H1 (cell line): ENCODE measurements around the gene RALGDS. TPM values are rescaled to one million over a fixed set of nuclear protein-coding genes. Genes with fewer than 3 reads are reported as not detected.

Source experiments
- CTCF ChIA-PET: fragments of 300-600 bp; sonication (Branson Sonifier 250); formaldehyde crosslinking; loops from one replicate; lab custom pipeline; 2021; ENCODE audit not compliant: partially characterized antibody; lab: Charles Lee
- POLR2A ChIA-PET: fragments of 300-600 bp; sonication (Branson Sonifier 250); formaldehyde crosslinking; loops from one replicate; lab custom pipeline; 2021; ENCODE audit warnings: inconsistent platforms; ENCODE audit not compliant: partially characterized antibody; lab: Charles Lee
- DNase-seq, 2 experiments: peaks; one replicate each; pipeline versions ENCODE4 v3.0.0 to v3.0.0-alpha.2; 2010 to 2022; ENCODE audit warnings: low spot score in 2 of 2, low read depth in 1 of 2, mixed read lengths in 1 of 2
- FAIRE-seq: peaks from 2 replicates; lab custom pipeline; 2011; peaks lifted over from hg19 to GRCh38; lab: Jason Lieb, UNC
- H2AFZ ChIP-seq: 2 replicates; pipeline ENCODE4 v1.8.1; 2012; ENCODE audit warnings: low read length, inconsistent platforms
- H2AK5ac ChIP-seq: 2 replicates; pipeline ENCODE4 v1.6.1; 2013; ENCODE audit warnings: low read depth, low read length
- H2BK120ac ChIP-seq: replicated peaks from 2 replicates; pipeline ENCODE3; 2013; ENCODE audit warnings: low read depth, low read length, inconsistent platforms
- H2BK12ac ChIP-seq: 2 replicates; pipeline ENCODE4 v1.6.1; 2013; ENCODE audit warnings: low read depth, low read length
- H2BK15ac ChIP-seq: 2 replicates; pipeline ENCODE4 v1.6.1; 2013; ENCODE audit warnings: low read length
- H2BK20ac ChIP-seq: 2 replicates; pipeline ENCODE4 v1.6.1; 2013; ENCODE audit warnings: low read length
- H2BK5ac ChIP-seq: 2 replicates; pipeline ENCODE4 v1.6.1; 2013; ENCODE audit warnings: low read depth, low read length
- H3K14ac ChIP-seq: 2 replicates; pipeline ENCODE4 v1.6.1; 2013; ENCODE audit warnings: inconsistent platforms; ENCODE audit not compliant: insufficient read length
- H3K18ac ChIP-seq: 2 replicates; pipeline ENCODE4 v1.6.1; 2013; ENCODE audit warnings: low read length; ENCODE audit errors: extremely low read depth
- H3K23ac ChIP-seq: 2 replicates; pipeline ENCODE4 v1.6.1; 2013; ENCODE audit warnings: inconsistent platforms; ENCODE audit not compliant: insufficient read length
- H3K23me2 ChIP-seq: 2 replicates; pipeline ENCODE4 v1.6.1; 2013; ENCODE audit warnings: low read depth, low read length
- H3K27ac ChIP-seq: 2 replicates; pipeline ENCODE4 v1.6.1; 2011; ENCODE audit warnings: low read depth, low read length, inconsistent platforms
- H3K27me3 ChIP-seq, 4 experiments: replicated peaks in 1 of 4; 1 replicate in 1 of 4; 2 replicates in 3 of 4; pipeline versions ENCODE4 v1.6.1 to v1.8.1; 2011 to 2013; ENCODE audit warnings: low read length in 3 of 4, mild to moderate bottlenecking in 3 of 4, inconsistent platforms in 2 of 4, mixed read lengths in 2 of 4, moderate library complexity in 1 of 4; ENCODE audit not compliant: control insufficient read depth in 3 of 4, insufficient read depth in 3 of 4; ENCODE audit errors: extremely low read depth in 1 of 4
- H3K36me3 ChIP-seq, 4 experiments: 2 replicates each; pipeline versions ENCODE4 v1.6.1 to v1.8.1; 2011 to 2013; ENCODE audit warnings: mild to moderate bottlenecking in 4 of 4, low read length in 3 of 4, moderate library complexity in 2 of 4, control low read depth in 1 of 4, inconsistent platforms in 1 of 4; ENCODE audit not compliant: insufficient read depth in 4 of 4, control insufficient read depth in 2 of 4
- H3K4ac ChIP-seq: replicated peaks from 2 replicates; pipeline ENCODE3; 2013; ENCODE audit warnings: low read length, low read depth, mixed read lengths, inconsistent platforms; ENCODE audit not compliant: insufficient read length
- H3K4me1 ChIP-seq, 4 experiments: replicated peaks in 1 of 4; 1 replicate in 1 of 4; 2 replicates in 3 of 4; pipeline versions ENCODE4 v1.6.1 to v1.8.1; 2011 to 2013; ENCODE audit warnings: low read length in 3 of 4, inconsistent platforms in 2 of 4, mixed read lengths in 1 of 4; ENCODE audit not compliant: insufficient read depth in 4 of 4, control insufficient read depth in 3 of 4
- H3K4me2 ChIP-seq, 2 experiments: 2 replicates each; pipeline versions ENCODE4 v1.6.1 to v1.8.1; 2011 to 2013; ENCODE audit warnings: low read depth in 2 of 2, low read length in 2 of 2, control low read depth in 1 of 2, inconsistent platforms in 1 of 2, mild to moderate bottlenecking in 1 of 2; ENCODE audit not compliant: insufficient read depth in 1 of 2
- H3K4me3 ChIP-seq, 4 experiments: fragments of 200-600, 300-600 bp in 1 of 4; sonication (generic), shearing (Covaris generic), sonication (Bioruptor Twin) in 1 of 4; 2 replicates each; pipeline versions ENCODE4 v1.5.1 to v1.8.1; 2011 to 2016; ENCODE audit warnings: low read length in 4 of 4, low read depth in 3 of 4, control low read depth in 2 of 4, inconsistent platforms in 2 of 4, mild to moderate bottlenecking in 2 of 4, mixed read lengths in 1 of 4, moderate library complexity in 1 of 4; ENCODE audit not compliant: insufficient read depth in 2 of 4; ENCODE audit errors: extremely low read depth in 1 of 4
- H3K56ac ChIP-seq: replicated peaks from 2 replicates; pipeline ENCODE3; 2013; ENCODE audit warnings: low read depth, mild to moderate bottlenecking, mixed read lengths, low read length, inconsistent platforms; ENCODE audit not compliant: insufficient read length
- H3K79me1 ChIP-seq: 2 replicates; pipeline ENCODE4 v1.6.1; 2013; ENCODE audit warnings: low read depth, low read length, control low read depth
- H3K79me2 ChIP-seq, 2 experiments: 2 replicates each; pipeline versions ENCODE4 v1.6.1 to v1.8.1; 2012 to 2013; ENCODE audit warnings: low read length in 2 of 2, mild to moderate bottlenecking in 2 of 2, inconsistent platforms in 1 of 2; ENCODE audit not compliant: insufficient read depth in 2 of 2, control insufficient read depth in 1 of 2
- H3K9ac ChIP-seq, 4 experiments: replicated peaks in 1 of 4; 1 replicate in 1 of 4; 2 replicates in 3 of 4; pipeline versions ENCODE4 v1.6.1 to v1.8.1; 2011 to 2013; ENCODE audit warnings: low read depth in 3 of 4, low read length in 3 of 4, control low read depth in 2 of 4, mild to moderate bottlenecking in 2 of 4, moderate library complexity in 2 of 4, inconsistent platforms in 1 of 4; ENCODE audit errors: extremely low read depth in 1 of 4
- H3K9me3 ChIP-seq, 2 experiments: 2 replicates each; pipeline versions ENCODE4 v1.6.1 to v1.8.1; 2012 to 2013; ENCODE audit warnings: mild to moderate bottlenecking in 2 of 2, moderate library complexity in 2 of 2, control low read depth in 1 of 2, inconsistent platforms in 1 of 2, low read depth in 1 of 2, low read length in 1 of 2, mixed read lengths in 1 of 2; ENCODE audit not compliant: insufficient read depth in 2 of 2
- H4K20me1 ChIP-seq, 2 experiments: replicated peaks in 1 of 2; 2 replicates each; pipeline versions ENCODE3 to v1.8.1; 2011 to 2013; ENCODE audit warnings: inconsistent platforms in 2 of 2, low read length in 2 of 2, mild to moderate bottlenecking in 1 of 2; ENCODE audit not compliant: insufficient read depth in 2 of 2, control insufficient read depth in 1 of 2
- H4K5ac ChIP-seq: 2 replicates; pipeline ENCODE4 v1.6.1; 2013; ENCODE audit warnings: low read length, low read depth, mixed read lengths, inconsistent platforms; ENCODE audit not compliant: insufficient read length
- H4K8ac ChIP-seq: 2 replicates; pipeline ENCODE4 v1.8.0; 2013; ENCODE audit warnings: mild to moderate bottlenecking, moderate library complexity, low read length, inconsistent platforms; ENCODE audit not compliant: insufficient read depth; ENCODE audit errors: extremely low read depth
- H4K91ac ChIP-seq: replicated peaks from 2 replicates; pipeline ENCODE3; 2013; ENCODE audit warnings: low read length, mixed read lengths, inconsistent platforms; ENCODE audit not compliant: insufficient read length
- CTBP2 ChIP-seq: IDR thresholded peaks from 2 replicates; pipeline ENCODE4 v1.7.0; 2011; ENCODE audit warnings: borderline replicate concordance, mild to moderate bottlenecking, moderate library complexity, mixed read lengths, low read length; ENCODE audit not compliant: insufficient read depth, insufficient read length
- EGR1 ChIP-seq: IDR thresholded peaks from 2 replicates; pipeline ENCODE4 v1.6.1; 2011; ENCODE audit warnings: low read depth, low read length, borderline replicate concordance
- FOSL1 ChIP-seq: IDR thresholded peaks from 2 replicates; pipeline ENCODE4 v1.6.1; 2011; ENCODE audit warnings: mild to moderate bottlenecking, low read depth, low read length, moderate library complexity; ENCODE audit not compliant: insufficient read depth
- NANOG ChIP-seq: IDR thresholded peaks from 2 replicates; pipeline ENCODE4 v1.6.1; 2011; ENCODE audit warnings: low read length, low read depth, mild to moderate bottlenecking, inconsistent platforms; ENCODE audit not compliant: insufficient read depth, poor library complexity, severe bottlenecking
- POLR2A ChIP-seq, 2 experiments: IDR thresholded peaks; 1 replicate in 1 of 2; 2 replicates in 1 of 2; pipeline ENCODE4 v1.6.1; 2011; ENCODE audit warnings: low read depth in 2 of 2, low read length in 2 of 2, mild to moderate bottlenecking in 2 of 2; ENCODE audit errors: control extremely low read depth in 1 of 2
- POLR2AphosphoS5 ChIP-seq: IDR thresholded peaks from 2 replicates; pipeline ENCODE4 v1.6.1; 2011; ENCODE audit warnings: low read depth, low read length
- RFX5 ChIP-seq: IDR thresholded peaks from 2 replicates; pipeline ENCODE4 v1.6.1; 2011; ENCODE audit warnings: low read depth, low read length, improper control_type of control experiment, borderline replicate concordance
- SAP30 ChIP-seq: fragments of 300-600 bp; sonication (generic); IDR thresholded peaks from 2 replicates; pipeline ENCODE4 v1.7.1; 2012; ENCODE audit warnings: low read length, moderate library complexity, mild to moderate bottlenecking, inconsistent platforms; ENCODE audit not compliant: insufficient read depth, insufficient replicate concordance
- SP4 ChIP-seq: IDR thresholded peaks from 2 replicates; pipeline ENCODE4 v1.6.1; 2012; ENCODE audit warnings: low read length, inconsistent platforms
- TCF12 ChIP-seq: IDR thresholded peaks from 2 replicates; pipeline ENCODE4 v1.6.1; 2011; ENCODE audit warnings: low read depth, mild to moderate bottlenecking, low read length
- WGBS, 2 experiments: shearing (Covaris generic) in 1 of 2; methylation state at CpG; one replicate each; pipeline versions ENCODE4 v1.1.6 to v1.1.7; 2013 to 2015; ENCODE audit warnings: low lambda C conversion rate in 2 of 2, mixed read lengths in 2 of 2, inconsistent platforms in 1 of 2, low coverage in 1 of 2, missing lambda C conversion rate in 1 of 2; ENCODE audit not compliant: insufficient replicate concordance in 2 of 2, insufficient coverage in 1 of 2, insufficient read length in 1 of 2; ENCODE audit errors: extremely low coverage in 1 of 2, missing lambda C conversion rate in 1 of 2; 5-methylcytosine and 5-hydroxymethylcytosine counted together
- polyA plus RNA-seq, 7 experiments: library from polyadenylated mRNA; depleted of rRNA in 3 of 7; stranded (reverse) in 5 of 7; unstranded in 2 of 7; fragments of >200 nt in 5 of 7; fragments of 200-250 nt in 2 of 7; gene quantifications; 1 replicate in 5 of 7; 2 replicates in 1 of 7; 4 replicates in 1 of 7; pipeline versions ENCODE4 v1.2.1 to v1.2.3, GENCODE V29; 2011 to 2013; ENCODE audit warnings: missing spikeins in 2 of 7, mixed read lengths in 2 of 7
- total RNA-seq: library from RNA; stranded (reverse); fragmentation: NEBNext Ultra II Directional; extraction: Animal tissue kit (Norgen Biotek cat#: 25700); gene quantifications from 2 replicates; pipeline ENCODE4 v1.2.1, GENCODE V29; 2021

Gene RALGDS
- total and polyA plus RNA-seq, 2 of the 8 experiments (the other 6 are each of a cell fraction or from before 2014, with no cell fraction given), result 14.5 to 25.5 TPM

DNA sequence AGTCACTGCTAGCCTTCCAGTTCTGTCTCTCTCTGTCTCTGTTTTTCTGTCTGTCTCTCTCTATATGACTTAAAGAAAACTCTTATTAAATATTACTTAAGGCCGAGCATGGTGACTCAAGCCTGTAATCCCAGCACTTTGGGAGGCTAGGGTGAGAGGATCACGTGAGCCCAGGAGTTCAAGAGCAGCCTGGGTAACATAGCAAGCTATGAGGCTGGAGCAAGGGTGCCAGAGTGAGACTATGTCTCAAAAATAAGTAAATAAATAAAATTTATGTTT, 44.4 kb upstream of the RALGDS start:
- FAIRE-seq, result no peak

More for the DNA sequence above, 44.4 kb upstream of the RALGDS start:
- H3K4me1 ChIP-seq, result peaks cover 0 to 3% (median 0%) of the 10 kb centered on the region in 4 experiments; a peak in 2 of 7 replicates
- no peak overlapping the region for H3K4me3 ChIP-seq
- H3K27me3 ChIP-seq, result peaks cover 2 to 25% (median 16%) of the 10 kb centered on the region in 4 experiments
- H4K20me1 ChIP-seq, result peaks cover 0 to 8% of the 10 kb centered on the region in 2 experiments
- no peak overlapping the region for H2AK5ac ChIP-seq
- WGBS, 2 experiments, result 73% methylated on average over 2 of the region's 2 CpGs; no CpG with 5 or more reads in 1 of the 2 experiments
- no peak overlapping the region for H4K91ac ChIP-seq
- H2BK5ac ChIP-seq, result no peak overlapping the region
- POLR2A ChIA-PET, result no interaction called here
- H3K79me1 ChIP-seq, result no peaks in the 10 kb centered on the region
- no peak overlapping the region for H3K9ac ChIP-seq
- no peak for DNase-seq
- no peak overlapping the region for H2BK20ac ChIP-seq
- no peak overlapping the region for H4K8ac ChIP-seq
- H3K9me3 ChIP-seq, result no peaks in the 10 kb centered on the region
- no peak overlapping the region for H4K5ac ChIP-seq
- no peaks in the 10 kb centered on the region for H3K79me2 ChIP-seq
- no peak overlapping the region for H3K56ac ChIP-seq
- no peak overlapping the region for H3K27ac ChIP-seq
- H2AFZ ChIP-seq, result no peak overlapping the region
- H3K4ac ChIP-seq, result no peak overlapping the region
- no peak overlapping the region for H3K18ac ChIP-seq
- no peak overlapping the region for H2BK120ac ChIP-seq
- no peak overlapping the region for H3K23ac ChIP-seq
- no peak overlapping the region for H3K14ac ChIP-seq
- H2BK12ac ChIP-seq, result no peak overlapping the region
- TF ChIP-seq RFX5 (no peak), SP4 (no peak), SAP30 (no peak), TCF12 (no peak), POLR2A (IDR thresholded peaks at IDR 0.05; ENCODE audit: control extremely low read depth in 1 of 2, low read depth in 2 of 2, low read length in 2 of 2) (no peak), CTBP2 (no peak), FOSL1 (no peak), NANOG (no peak), POLR2AphosphoS5 (no peak), EGR1 (no peak)
- TF ChIP-seq, all 59 proteins: peak for 0
- H2BK15ac ChIP-seq, result no peak overlapping the region
- CTCF ChIA-PET, result no interaction called here
- H3K36me3 ChIP-seq, result no peaks in the 10 kb centered on the region
- no peak overlapping the region for H3K4me2 ChIP-seq
- peaks cover 7% of the 10 kb centered on the region; the same call in 1 of the 2 replicates for H3K23me2 ChIP-seq
